Colonic mucosa (tissue), 4 donors: ENCODE data around the gene ZCCHC2. TPM values are rescaled to one million over a fixed set of nuclear protein-coding genes. Genes with fewer than 3 reads are reported as not detected.

Source experiments
- DNase-seq: peaks from one replicate; pipeline ENCODE4 v3.0.0-alpha.2; 2020
- H3K27ac ChIP-seq: fragments of 200-600 bp; one replicate; pipeline ENCODE4 v1.8.0; 2021
- H3K27me3 ChIP-seq: fragments of 200-600 bp; one replicate; pipeline ENCODE4 v1.8.0; 2021
- H3K36me3 ChIP-seq: fragments of 200-600 bp; one replicate; pipeline ENCODE4 v1.8.0; 2021
- H3K4me1 ChIP-seq: fragments of 200-600 bp; one replicate; pipeline ENCODE4 v1.8.0; 2021; ENCODE audit warnings: mild to moderate bottlenecking
- H3K4me3 ChIP-seq: fragments of 200-600 bp; one replicate; pipeline ENCODE4 v1.8.0; 2021
- H3K9ac ChIP-seq, 2 donors: one replicate each; pipeline ENCODE4 v1.7.0; 2013; ENCODE audit warnings: control low read depth in 2 of 2, low read depth in 2 of 2, low read length in 2 of 2
- H3K9me3 ChIP-seq: fragments of 200-600 bp; one replicate; pipeline ENCODE4 v1.8.0; 2021
- intact Hi-C: fragments of 100-400 bp; cut with DNase I; formaldehyde crosslinking; loops from one replicate; pipeline ENCODE4 v1.14.1; 2022
- total RNA-seq, 2 donors: library from RNA; stranded (reverse); fragmentation: NEBNext Ultra II Directional in 1 of 2; extraction: Animal tissue kit (Norgen Biotek cat#: 25700) in 1 of 2; gene quantifications; one replicate each; pipeline ENCODE4 v1.2.1, GENCODE V29; 2021
- TF ChIP-seq, protein P1 (sequence below): fragments of 200-600 bp; IDR thresholded peaks from one replicate; pipeline ENCODE4 v1.8.0; 2022; ENCODE audit warnings: antibody characterized with exemption, mild to moderate bottlenecking
- donor health status: healthy.
- donor health status: DM: no; HTN: no; CAD: no.
- donor health status: DM: no; HTN: no; CAD: no.

Gene ZCCHC2
- total RNA-seq, 2 donors from 2014 or later = 24.7 to 25.7 TPM

- Histone ChIP-seq H3K36me3 (no peaks in the 10 kb centered on the region), H3K4me1 (no peaks in the 10 kb centered on the region), H3K27ac (no peak overlapping the region), H3K4me3 (no peak overlapping the region), H3K9ac (peak overlapping the region in 1 of 2 donors; percentile 21), H3K27me3 (no peaks in the 10 kb centered on the region), H3K9me3 (no peaks in the 10 kb centered on the region)
- DNase-seq = peak; percentile 89
- intact Hi-C loops = loop anchor here (1.0 to 5.0 kb wide), 2 partner anchors 159 to 398 kb away; no protein-coding TSS in a partner anchor
- TF ChIP-seq, protein P1, sequence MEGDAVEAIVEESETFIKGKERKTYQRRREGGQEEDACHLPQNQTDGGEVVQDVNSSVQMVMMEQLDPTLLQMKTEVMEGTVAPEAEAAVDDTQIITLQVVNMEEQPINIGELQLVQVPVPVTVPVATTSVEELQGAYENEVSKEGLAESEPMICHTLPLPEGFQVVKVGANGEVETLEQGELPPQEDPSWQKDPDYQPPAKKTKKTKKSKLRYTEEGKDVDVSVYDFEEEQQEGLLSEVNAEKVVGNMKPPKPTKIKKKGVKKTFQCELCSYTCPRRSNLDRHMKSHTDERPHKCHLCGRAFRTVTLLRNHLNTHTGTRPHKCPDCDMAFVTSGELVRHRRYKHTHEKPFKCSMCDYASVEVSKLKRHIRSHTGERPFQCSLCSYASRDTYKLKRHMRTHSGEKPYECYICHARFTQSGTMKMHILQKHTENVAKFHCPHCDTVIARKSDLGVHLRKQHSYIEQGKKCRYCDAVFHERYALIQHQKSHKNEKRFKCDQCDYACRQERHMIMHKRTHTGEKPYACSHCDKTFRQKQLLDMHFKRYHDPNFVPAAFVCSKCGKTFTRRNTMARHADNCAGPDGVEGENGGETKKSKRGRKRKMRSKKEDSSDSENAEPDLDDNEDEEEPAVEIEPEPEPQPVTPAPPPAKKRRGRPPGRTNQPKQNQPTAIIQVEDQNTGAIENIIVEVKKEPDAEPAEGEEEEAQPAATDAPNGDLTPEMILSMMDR = peak; percentile 96
Observed at GRCh38 chr18:62584241-62585120, 61.7 kb downstream of the ZCCHC2 start.

DNA sequence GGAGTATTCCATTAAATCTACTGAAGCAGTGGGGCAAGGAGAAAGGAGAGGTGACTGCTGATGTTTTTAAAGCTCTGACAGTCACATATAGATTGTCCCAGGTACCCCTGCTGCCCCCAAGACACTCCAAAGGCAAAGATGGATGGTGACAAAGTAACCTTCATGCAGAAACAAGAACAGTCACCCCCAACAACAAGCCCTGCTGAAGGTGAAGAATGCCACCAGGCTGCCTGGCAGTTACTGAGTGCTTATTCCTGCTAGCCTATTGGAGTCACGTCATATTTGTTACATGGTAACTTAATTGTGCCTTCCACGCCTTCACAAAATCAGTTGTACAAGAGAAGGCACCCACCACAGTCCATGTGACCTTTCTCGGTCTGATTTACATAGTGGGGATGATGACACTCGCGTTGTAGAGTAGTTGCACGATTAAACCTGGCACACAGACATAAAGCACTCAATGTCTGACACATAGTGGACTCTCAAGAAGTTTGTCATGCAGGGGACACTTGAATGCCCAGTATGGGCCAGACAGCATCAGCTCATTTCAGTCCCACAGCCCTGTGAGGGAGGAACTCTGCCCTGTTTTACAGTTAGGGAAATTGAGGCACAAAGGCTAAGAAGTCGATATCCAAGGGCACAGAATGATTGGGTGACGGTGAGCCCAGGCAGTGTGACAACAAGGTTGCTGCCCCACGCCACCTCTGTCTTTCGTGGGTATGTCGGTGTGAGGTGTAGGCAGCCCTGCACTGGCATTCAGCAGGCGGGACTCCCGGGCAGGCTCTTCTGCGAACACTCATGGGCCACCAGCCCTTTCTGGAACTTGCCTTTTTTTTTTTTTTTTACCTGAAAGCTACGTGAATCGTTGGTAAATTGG, 62.7 kb downstream of the ZCCHC2 start:
- TF ChIP-seq, protein P1 = no peak
- Histone ChIP-seq H3K4me1 (no peaks in the 10 kb centered on the region), H3K9ac (peak overlapping the region in 1 of 2 donors; percentile 18), H3K9me3 (no peaks in the 10 kb centered on the region), H3K36me3 (no peaks in the 10 kb centered on the region), H3K27me3 (no peaks in the 10 kb centered on the region), H3K4me3 (no peak overlapping the region), H3K27ac (no peak overlapping the region)
- no peak for DNase-seq
- intact Hi-C loops = loop anchor here (1.0 to 5.0 kb wide), 2 partner anchors 160 to 397 kb away; no protein-coding TSS in a partner anchor

DNA sequence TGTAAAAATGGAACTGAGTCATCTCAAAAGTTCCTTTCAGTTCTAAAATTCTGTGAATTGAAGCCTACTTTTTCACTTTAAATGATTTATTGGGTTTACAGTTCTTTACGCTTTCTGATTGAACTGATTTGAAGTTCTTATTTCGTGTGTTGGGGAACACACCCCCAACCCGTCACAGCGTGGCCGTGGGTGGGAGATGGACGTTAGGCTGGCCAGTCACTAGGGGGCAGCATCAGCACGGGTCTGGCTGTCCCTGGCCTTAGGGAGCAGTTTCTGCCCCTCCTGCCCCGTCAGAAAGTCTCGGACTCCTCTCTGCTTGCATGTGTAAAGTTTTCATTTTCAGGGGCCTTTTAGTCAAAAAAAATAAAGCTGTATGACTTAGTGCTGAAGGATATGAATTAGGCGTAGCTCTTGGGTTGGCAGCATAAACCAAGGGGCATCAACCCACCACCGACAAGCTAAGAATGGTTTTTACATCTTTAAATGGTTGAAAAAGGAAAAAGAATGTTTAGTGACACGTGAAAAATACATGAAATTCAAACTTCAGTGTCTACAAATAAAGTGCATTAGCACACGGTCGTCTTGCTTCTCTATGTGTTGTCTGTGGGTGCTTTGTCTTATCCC, 63.4 kb downstream of the ZCCHC2 start:
- DNase-seq = peak; percentile 65
- intact Hi-C loops = loop anchor here (5.0 kb wide), 1 partner anchor 396 kb away; no protein-coding TSS in a partner anchor
- TF ChIP-seq, protein P1 = peak; percentile 73
- H3K27me3 ChIP-seq = no peaks in the 10 kb centered on the region
- peak overlapping the region in 1 of 2 donors; percentile 18 for H3K9ac ChIP-seq
- H3K4me3 ChIP-seq = no peak overlapping the region
- no peaks in the 10 kb centered on the region for H3K4me1 ChIP-seq
- no peak overlapping the region for H3K27ac ChIP-seq
- H3K36me3 ChIP-seq = no peaks in the 10 kb centered on the region
- no peaks in the 10 kb centered on the region for H3K9me3 ChIP-seq

- no peaks in the 10 kb centered on the region for H3K36me3 ChIP-seq
- H3K27me3 ChIP-seq = no peaks in the 10 kb centered on the region
- DNase-seq = no peak
- no peak overlapping the region for H3K27ac ChIP-seq
- no peaks in the 10 kb centered on the region for H3K4me1 ChIP-seq
- intact Hi-C loops = loop anchor here (5.0 kb wide), 1 partner anchor 395 kb away; no protein-coding TSS in a partner anchor
- TF ChIP-seq, protein P1 = no peak
- H3K9me3 ChIP-seq = no peaks in the 10 kb centered on the region
- no peak overlapping the region for H3K9ac ChIP-seq
- no peak overlapping the region for H3K4me3 ChIP-seq
Observed at GRCh38 chr18:62586781-62587487, 64.1 kb downstream of the ZCCHC2 start.
